ENCODE measurements around the gene AGO1.

DNA sequence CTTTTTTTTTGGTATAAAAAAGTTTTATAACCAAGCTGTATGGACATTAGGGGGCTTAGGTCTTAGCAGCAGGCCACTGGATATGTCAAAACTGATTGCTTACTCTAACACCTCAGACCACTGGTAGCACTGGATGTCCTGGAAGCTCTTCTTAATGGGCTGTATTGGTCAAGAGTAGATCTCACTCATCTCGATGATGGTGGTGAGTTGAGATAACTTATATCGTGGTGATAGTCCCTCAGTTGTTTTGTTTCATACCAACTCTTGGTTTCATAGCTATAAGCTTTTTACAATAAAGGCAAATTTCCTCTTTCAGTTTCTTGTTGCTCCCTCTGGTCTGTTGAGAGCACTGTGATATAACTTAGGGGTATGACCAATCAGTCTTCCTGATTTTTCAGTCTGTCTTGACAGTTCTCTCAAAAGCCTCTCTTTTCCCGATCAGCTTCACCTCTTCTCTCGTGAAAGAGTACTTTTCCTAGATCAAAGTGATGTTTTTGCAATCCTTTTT is 9.7 kb upstream of the AGO1 start:
- TF ChIP-seq CTCF (IDR thresholded peaks at IDR 0.05; ENCODE audit: low read depth, low read length, poor library complexity, severe bottlenecking) (no peak), EZH2phosphoT487 (IDR thresholded peaks at IDR 0.05; ENCODE audit: borderline replicate concordance, low read length) (no peak)
